HepG2 (cell line): ENCODE measurements around the gene PPP1R9B. TPM values are rescaled to one million over a fixed set of nuclear protein-coding genes. Genes with fewer than 3 reads are reported as not detected.

Experiments
- AHR ChIP-seq: IDR thresholded peaks from 2 replicates; pipeline ENCODE4 v1.6.1; 2018; ENCODE audit warnings: missing genetic modification reagents, missing compliant biosample characterization
- CBX5 ChIP-seq: sonication (generic); formaldehyde crosslinking; IDR thresholded peaks from 2 replicates; pipeline ENCODE4 v1.4.0; 2020; ENCODE audit warnings: missing genetic modification reagents, borderline replicate concordance
- DPF2 ChIP-seq: sonication (generic); formaldehyde crosslinking; IDR thresholded peaks from 2 replicates; pipeline ENCODE4 v1.4.0; 2020; ENCODE audit warnings: mild to moderate bottlenecking, low read depth, missing genetic modification reagents, borderline replicate concordance
- HNF4G ChIP-seq, 2 experiments: sonication (generic) in 1 of 2; formaldehyde crosslinking in 1 of 2; IDR thresholded peaks; 2 replicates each; pipeline versions ENCODE4 v1.4.0 to v1.6.1; 2011 to 2020; ENCODE audit warnings: borderline replicate concordance in 2 of 2, low read depth in 2 of 2, mild to moderate bottlenecking in 2 of 2, low read length in 1 of 2, missing genetic modification reagents in 1 of 2, moderate library complexity in 1 of 2
- ISL2 ChIP-seq: sonication (generic); formaldehyde crosslinking; IDR thresholded peaks from 2 replicates; pipeline ENCODE4 v1.5.0; 2020; ENCODE audit warnings: missing genetic modification reagents
- PHB2 ChIP-seq: fragments of 450-650 bp; IDR thresholded peaks from 2 replicates; pipeline ENCODE4 v1.6.1; 2018; ENCODE audit not compliant: partially characterized antibody
- PHF20 ChIP-seq: sonication (generic); formaldehyde crosslinking; IDR thresholded peaks from 2 replicates; pipeline ENCODE4 v1.5.0; 2020; ENCODE audit warnings: mild to moderate bottlenecking, missing genetic modification reagents
- PHF5A ChIP-seq: IDR thresholded peaks from one replicate; pipeline ENCODE4 v1.6.1; 2018; ENCODE audit warnings: low read depth, missing genetic modification reagents; ENCODE audit not compliant: unreplicated experiment
- SAP130 ChIP-seq: IDR thresholded peaks from 2 replicates; pipeline ENCODE4 v1.6.1; 2016; ENCODE audit warnings: low read depth
- SMAD3 ChIP-seq: sonication (generic); formaldehyde crosslinking; IDR thresholded peaks from 2 replicates; pipeline ENCODE4 v1.4.0; 2020; ENCODE audit warnings: missing genetic modification reagents
- TAF15 ChIP-seq: fragments of 200-400 bp; formaldehyde crosslinking; IDR thresholded peaks from one replicate; pipeline ENCODE4 v1.6.1; 2018; ENCODE audit warnings: mild to moderate bottlenecking, low read depth, low read length; ENCODE audit not compliant: poor library complexity, severe bottlenecking
- TRIM24 ChIP-seq: sonication (generic); formaldehyde crosslinking; IDR thresholded peaks from 2 replicates; pipeline ENCODE4 v1.8.0; 2022; ENCODE audit warnings: mild to moderate bottlenecking, missing genetic modification reagents
- ZFP36 ChIP-seq: fragments of 150-350 bp; IDR thresholded peaks from 2 replicates; pipeline ENCODE4 v1.6.1; 2018; ENCODE audit warnings: borderline replicate concordance, low read length, low read depth; ENCODE audit not compliant: partially characterized antibody
- ZNF383 ChIP-seq: sonication (generic); formaldehyde crosslinking; IDR thresholded peaks from 2 replicates; pipeline ENCODE4 v1.4.0; 2020; ENCODE audit warnings: missing genetic modification reagents, mild to moderate bottlenecking, borderline replicate concordance
- ZZZ3 ChIP-seq: sonication (generic); formaldehyde crosslinking; IDR thresholded peaks from 2 replicates; pipeline ENCODE4 v1.4.0; 2020; ENCODE audit warnings: missing genetic modification reagents, mild to moderate bottlenecking, borderline replicate concordance
- polyA plus RNA-seq, 8 experiments: library from polyadenylated mRNA; depleted of rRNA in 3 of 8; stranded (reverse) in 7 of 8; unstranded in 1 of 8; fragments of >200 nt; fragmentation: Illumina TruSeq in 4 of 8; extraction: Trizol in 4 of 8; gene quantifications; 2 replicates each; pipeline versions ENCODE4 v1.2.1 to v1.2.3, GENCODE V29; 2011 to 2016; ENCODE audit warnings: low read depth in 4 of 8, missing spikeins in 1 of 8, mixed read lengths in 1 of 8; ENCODE audit not compliant: insufficient read depth in 1 of 8
- total RNA-seq, 5 experiments: library from RNA; depleted of rRNA; stranded (reverse); fragments of >200 nt; fragmentation: Illumina TruSeq; extraction: Trizol; gene quantifications; 2 replicates each; pipeline ENCODE4 v1.2.3, GENCODE V29; 2016; ENCODE audit warnings: low read depth in 1 of 5
- TF ChIP-seq, protein P1 (sequence below): sonication (generic); formaldehyde crosslinking; IDR thresholded peaks from 2 replicates; pipeline ENCODE4 v1.9.0; 2022; ENCODE audit warnings: missing genetic modification reagents, mild to moderate bottlenecking, borderline replicate concordance
- TF ChIP-seq, protein P2 (sequence below): sonication (generic); formaldehyde crosslinking; IDR thresholded peaks from 2 replicates; pipeline ENCODE4 v1.4.0; 2020; ENCODE audit warnings: missing genetic modification reagents, borderline replicate concordance
- TF ChIP-seq, protein P3 (sequence below): sonication (generic); formaldehyde crosslinking; IDR thresholded peaks from 2 replicates; pipeline ENCODE4 v1.8.0; 2022; ENCODE audit warnings: missing genetic modification reagents, mild to moderate bottlenecking, inconsistent platforms, borderline replicate concordance
- TF ChIP-seq, protein P4 (sequence below): sonication (generic); formaldehyde crosslinking; IDR thresholded peaks from 2 replicates; pipeline ENCODE4 v1.4.0; 2020; ENCODE audit warnings: mild to moderate bottlenecking, missing genetic modification reagents, borderline replicate concordance

Gene PPP1R9B
- total and polyA plus RNA-seq, 2 of the 13 experiments (the other 11 are each of a cell fraction or from before 2014, with no cell fraction given) = 9.4 to 15.8 TPM

DNA sequence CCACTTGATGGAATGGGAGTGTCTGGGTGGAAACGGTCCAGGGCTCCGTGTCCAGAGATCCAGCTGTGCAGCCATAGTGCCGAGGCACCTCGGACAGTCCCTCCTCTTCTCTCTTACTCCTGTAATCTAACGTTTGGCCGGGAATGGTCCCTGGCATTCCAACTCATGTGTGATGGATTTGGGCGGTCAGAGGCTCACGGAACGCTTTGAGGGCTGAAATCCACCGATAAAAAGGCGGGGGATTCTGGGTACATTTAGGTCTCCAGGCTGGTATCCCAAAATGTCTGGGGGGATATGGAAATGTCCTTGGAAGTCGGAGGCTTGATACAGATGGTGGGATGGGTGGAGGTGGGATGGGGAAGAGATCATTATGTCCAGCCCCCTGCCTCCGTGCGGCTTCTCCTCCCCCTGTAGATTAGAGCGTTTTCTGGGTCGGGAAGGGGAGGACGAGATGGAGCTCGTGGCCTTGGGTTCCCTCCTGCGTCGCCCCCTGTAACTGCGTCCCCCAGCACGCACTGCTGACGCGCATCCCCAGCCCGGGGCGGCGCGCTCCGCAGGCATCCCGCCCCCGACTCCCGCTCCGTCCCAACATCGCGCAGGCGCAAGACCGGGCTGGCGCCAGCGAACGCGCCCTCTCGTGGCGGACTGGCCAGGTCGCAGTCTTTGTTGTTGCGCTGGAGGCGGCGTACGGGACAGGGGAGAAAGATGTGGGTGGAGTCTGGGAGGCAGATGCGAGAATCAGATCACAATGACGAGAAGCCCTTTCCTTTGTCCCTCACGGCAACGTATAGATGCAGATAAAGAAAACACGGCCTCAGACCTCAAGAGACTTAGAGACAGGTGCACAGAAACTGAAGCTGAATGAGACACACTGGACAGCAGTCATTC, 10.8 kb upstream of the PPP1R9B start (continued):
- TF ChIP-seq AHR (0 out of 2 replicates have a peak, but pooled peaks have one; percentile 30), SMAD3 (CRISPR knock-in tag) (0 out of 2 replicates have a peak, but pooled peaks have one; percentile 32), ZFP36 (peak; percentile 7), ZZZ3 (CRISPR knock-in tag) (no peak), TAF15 (peak; percentile 55), PHF20 (CRISPR knock-in tag) (no peak), TRIM24 (CRISPR knock-in tag) (no peak), PHF5A (CRISPR knock-in tag) (peak; percentile 79), CBX5 (CRISPR knock-in tag) (peak; percentile 82; the same call in 1 of the 2 replicates), ISL2 (CRISPR knock-in tag) (peak; percentile 55; the same call in 1 of the 2 replicates), SAP130 (CRISPR knock-in tag) (peak; percentile 59), HNF4G (IDR thresholded peaks at IDR 0.05; ENCODE audit: borderline replicate concordance, low read depth, low read length) (no peak), HNF4G (CRISPR knock-in tag; IDR thresholded peaks at IDR 0.05; ENCODE audit: borderline replicate concordance, low read depth) (0 out of 2 replicates have a peak, but pooled peaks have one; percentile 64), DPF2 (no peak), PHB2 (no peak), ZNF383 (CRISPR knock-in tag) (no peak)
- TF ChIP-seq, protein P1, sequence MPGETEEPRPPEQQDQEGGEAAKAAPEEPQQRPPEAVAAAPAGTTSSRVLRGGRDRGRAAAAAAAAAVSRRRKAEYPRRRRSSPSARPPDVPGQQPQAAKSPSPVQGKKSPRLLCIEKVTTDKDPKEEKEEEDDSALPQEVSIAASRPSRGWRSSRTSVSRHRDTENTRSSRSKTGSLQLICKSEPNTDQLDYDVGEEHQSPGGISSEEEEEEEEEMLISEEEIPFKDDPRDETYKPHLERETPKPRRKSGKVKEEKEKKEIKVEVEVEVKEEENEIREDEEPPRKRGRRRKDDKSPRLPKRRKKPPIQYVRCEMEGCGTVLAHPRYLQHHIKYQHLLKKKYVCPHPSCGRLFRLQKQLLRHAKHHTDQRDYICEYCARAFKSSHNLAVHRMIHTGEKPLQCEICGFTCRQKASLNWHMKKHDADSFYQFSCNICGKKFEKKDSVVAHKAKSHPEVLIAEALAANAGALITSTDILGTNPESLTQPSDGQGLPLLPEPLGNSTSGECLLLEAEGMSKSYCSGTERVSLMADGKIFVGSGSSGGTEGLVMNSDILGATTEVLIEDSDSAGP (CRISPR knock-in tag) = peak; percentile 95
- TF ChIP-seq, protein P2, sequence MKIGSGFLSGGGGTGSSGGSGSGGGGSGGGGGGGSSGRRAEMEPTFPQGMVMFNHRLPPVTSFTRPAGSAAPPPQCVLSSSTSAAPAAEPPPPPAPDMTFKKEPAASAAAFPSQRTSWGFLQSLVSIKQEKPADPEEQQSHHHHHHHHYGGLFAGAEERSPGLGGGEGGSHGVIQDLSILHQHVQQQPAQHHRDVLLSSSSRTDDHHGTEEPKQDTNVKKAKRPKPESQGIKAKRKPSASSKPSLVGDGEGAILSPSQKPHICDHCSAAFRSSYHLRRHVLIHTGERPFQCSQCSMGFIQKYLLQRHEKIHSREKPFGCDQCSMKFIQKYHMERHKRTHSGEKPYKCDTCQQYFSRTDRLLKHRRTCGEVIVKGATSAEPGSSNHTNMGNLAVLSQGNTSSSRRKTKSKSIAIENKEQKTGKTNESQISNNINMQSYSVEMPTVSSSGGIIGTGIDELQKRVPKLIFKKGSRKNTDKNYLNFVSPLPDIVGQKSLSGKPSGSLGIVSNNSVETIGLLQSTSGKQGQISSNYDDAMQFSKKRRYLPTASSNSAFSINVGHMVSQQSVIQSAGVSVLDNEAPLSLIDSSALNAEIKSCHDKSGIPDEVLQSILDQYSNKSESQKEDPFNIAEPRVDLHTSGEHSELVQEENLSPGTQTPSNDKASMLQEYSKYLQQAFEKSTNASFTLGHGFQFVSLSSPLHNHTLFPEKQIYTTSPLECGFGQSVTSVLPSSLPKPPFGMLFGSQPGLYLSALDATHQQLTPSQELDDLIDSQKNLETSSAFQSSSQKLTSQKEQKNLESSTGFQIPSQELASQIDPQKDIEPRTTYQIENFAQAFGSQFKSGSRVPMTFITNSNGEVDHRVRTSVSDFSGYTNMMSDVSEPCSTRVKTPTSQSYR = peak; percentile 22; the same call in 1 of the 2 replicates
- TF ChIP-seq, protein P3, sequence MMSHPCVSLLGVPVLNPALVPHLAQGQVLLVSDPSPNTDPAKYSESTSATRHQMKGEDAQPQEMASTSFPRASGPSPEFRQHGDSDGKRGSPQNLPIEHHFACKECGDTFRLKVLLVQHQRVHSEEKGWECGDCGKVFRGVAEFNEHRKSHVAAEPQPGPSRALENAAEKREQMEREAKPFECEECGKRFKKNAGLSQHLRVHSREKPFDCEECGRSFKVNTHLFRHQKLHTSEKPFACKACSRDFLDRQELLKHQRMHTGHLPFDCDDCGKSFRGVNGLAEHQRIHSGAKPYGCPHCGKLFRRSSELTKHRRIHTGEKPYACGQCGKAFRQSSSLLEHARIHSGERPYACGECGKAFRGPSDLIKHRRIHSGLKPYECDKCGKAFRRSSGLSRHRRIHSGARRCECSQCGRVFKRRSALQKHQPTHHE (CRISPR knock-in tag) = 0 out of 2 replicates have a peak, but pooled peaks have one; percentile 43
- TF ChIP-seq, protein P4, sequence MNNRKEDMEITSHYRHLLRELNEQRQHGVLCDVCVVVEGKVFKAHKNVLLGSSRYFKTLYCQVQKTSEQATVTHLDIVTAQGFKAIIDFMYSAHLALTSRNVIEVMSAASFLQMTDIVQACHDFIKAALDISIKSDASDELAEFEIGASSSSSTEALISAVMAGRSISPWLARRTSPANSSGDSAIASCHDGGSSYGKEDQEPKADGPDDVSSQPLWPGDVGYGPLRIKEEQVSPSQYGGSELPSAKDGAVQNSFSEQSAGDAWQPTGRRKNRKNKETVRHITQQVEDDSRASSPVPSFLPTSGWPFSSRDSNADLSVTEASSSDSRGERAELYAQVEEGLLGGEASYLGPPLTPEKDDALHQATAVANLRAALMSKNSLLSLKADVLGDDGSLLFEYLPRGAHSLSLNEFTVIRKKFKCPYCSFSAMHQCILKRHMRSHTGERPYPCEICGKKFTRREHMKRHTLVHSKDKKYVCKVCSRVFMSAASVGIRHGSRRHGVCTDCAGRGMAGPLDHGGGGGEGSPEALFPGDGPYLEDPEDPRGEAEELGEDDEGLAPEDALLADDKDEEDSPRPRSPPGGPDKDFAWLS (CRISPR knock-in tag) = peak; percentile 62; the same call in 1 of the 2 replicates
